Measurements from ENCODE around the gene CRELD2. TPM values are rescaled to one million over a fixed set of nuclear protein-coding genes. Genes with fewer than 3 reads are reported as not detected.
A peak's percentile ranks its signal among the peaks of the same experiment; 100 is the strongest.

CRELD2 gene
- total and polyA plus RNA-seq, 2 of the 13 experiments (the other 11 are each of a cell fraction or from before 2014, with no cell fraction given), result 17.2 to 44.7 TPM

GRCh38 chr22:49962012-49962750, 43.7 kb downstream of the CRELD2 start (continued):
- TF ChIP-seq SIX1 (CRISPR knock-in tag; IDR thresholded peaks at IDR 0.05; ENCODE audit: borderline replicate concordance), result no peak
- TF ChIP-seq CREB1 (IDR thresholded peaks at IDR 0.05), result peak; percentile 51; the same call in 1 of the 2 replicates
- no peak for TF ChIP-seq CREB1 (CRISPR knock-in tag; IDR thresholded peaks at IDR 0.05)
- no peak for TF ChIP-seq ZNF720 (CRISPR knock-in tag; IDR thresholded peaks at IDR 0.05)
- peak; percentile 88 for TF ChIP-seq HNRNPK (IDR thresholded peaks at IDR 0.05; ENCODE audit: low read depth, low read length, poor library complexity, severe bottlenecking)
- TF ChIP-seq MNT (IDR thresholded peaks at IDR 0.05), result no peak
- no peak for TF ChIP-seq NCOA5 (CRISPR knock-in tag; IDR thresholded peaks at IDR 0.05)
- no peak for TF ChIP-seq NCOA1 (CRISPR knock-in tag; IDR thresholded peaks at IDR 0.05)
- 0 out of 2 replicates have a peak, but pooled peaks have one; percentile 24 for TF ChIP-seq BATF2 (CRISPR knock-in tag; IDR thresholded peaks at IDR 0.05)
- TF ChIP-seq PRDM10 (CRISPR knock-in tag; IDR thresholded peaks at IDR 0.05; ENCODE audit: low read depth), result no peak
- no peak for TF ChIP-seq ZNF232 (CRISPR knock-in tag; IDR thresholded peaks at IDR 0.05; ENCODE audit: borderline replicate concordance)
- TF ChIP-seq ZFP36L2 (CRISPR knock-in tag; IDR thresholded peaks at IDR 0.05), result no peak
- TF ChIP-seq ZNF674 (CRISPR knock-in tag; IDR thresholded peaks at IDR 0.05; ENCODE audit: low read depth), result no peak
- TF ChIP-seq MXD3 (CRISPR knock-in tag; IDR thresholded peaks at IDR 0.05), result no peak
- TF ChIP-seq SIN3A (IDR thresholded peaks at IDR 0.05; ENCODE audit: borderline replicate concordance, low read depth, low read length), result 0 out of 2 replicates have a peak, but pooled peaks have one; percentile 62
- no peak; the same call in 1 of the 2 replicates for TF ChIP-seq HIVEP1 (CRISPR knock-in tag; IDR thresholded peaks at IDR 0.05)
- TF ChIP-seq ZNF512B (CRISPR knock-in tag; IDR thresholded peaks at IDR 0.05; ENCODE audit: borderline replicate concordance), result 0 out of 2 replicates have a peak, but pooled peaks have one; percentile 47
- TF ChIP-seq ATF2 (CRISPR knock-in tag; IDR thresholded peaks at IDR 0.05), result no peak
- TF ChIP-seq PHF21A (CRISPR knock-in tag; IDR thresholded peaks at IDR 0.05), result peak; percentile 82

All from HepG2 (cell line).